OCI-LY7 (cell line): Measurements from ENCODE around the gene SEZ6L2. TPM values are rescaled to one million over a fixed set of nuclear protein-coding genes. Genes with fewer than 3 reads are reported as not detected.

ENCODE experiments used
- BruUV-seq: library from RNA; stranded (reverse); fragments of 400-500 nt; replicated peaks from 2 replicates; lab custom pipeline; 2021; lab: Mats Ljungman, UMichigan
- CTCF ChIA-PET: fragments of 300-600 bp; sonication (Branson Sonifier 250); formaldehyde crosslinking; loops from one replicate; lab custom pipeline; 2022; ENCODE audit warnings: antibody characterized with exemption; ENCODE audit not compliant: unreplicated experiment; lab: Charles Lee
- POLR2A ChIA-PET: fragments of 300-600 bp; sonication (Branson Sonifier 250); formaldehyde crosslinking; loops from one replicate; lab custom pipeline; 2022; ENCODE audit warnings: antibody characterized with exemption; lab: Charles Lee
- DNase-seq: peaks from one replicate; pipeline ENCODE4 v3.0.0-alpha.2; 2015; ENCODE audit warnings: low spot score
- H2AFZ ChIP-seq: fragments of 200-600 bp; sonication (generic), shearing (Covaris generic); 2 replicates; pipeline ENCODE4 v1.6.1; 2014; ENCODE audit warnings: mild to moderate bottlenecking, antibody characterized with exemption, low read length, moderate library complexity
- H3K27ac ChIP-seq: fragments of 200-600 bp; sonication (generic); 2 replicates; pipeline ENCODE4 v1.5.1; 2014; ENCODE audit warnings: mixed run types, low read depth, mild to moderate bottlenecking, moderate library complexity, low read length, inconsistent platforms; ENCODE audit not compliant: poor library complexity, severe bottlenecking
- H3K36me3 ChIP-seq: fragments of 200-600 bp; sonication (generic); 2 replicates; pipeline ENCODE4 v1.6.1; 2014; ENCODE audit warnings: mild to moderate bottlenecking, antibody characterized with exemption, low read length, moderate library complexity, mixed read lengths; ENCODE audit not compliant: insufficient read depth
- H3K4me1 ChIP-seq: fragments of 200-600 bp; sonication (generic); 2 replicates; pipeline ENCODE4 v1.5.1; 2014; ENCODE audit warnings: mild to moderate bottlenecking, low read length; ENCODE audit not compliant: insufficient read depth, poor library complexity, severe bottlenecking
- H3K4me2 ChIP-seq: fragments of 200-600 bp; sonication (generic); 2 replicates; pipeline ENCODE4 v1.6.1; 2014; ENCODE audit warnings: mild to moderate bottlenecking, low read length
- H3K4me3 ChIP-seq: fragments of 200-600 bp; sonication (generic); 2 replicates; pipeline ENCODE4 v1.5.1; 2014; ENCODE audit warnings: mild to moderate bottlenecking, low read depth, low read length; ENCODE audit not compliant: poor library complexity, severe bottlenecking
- H3K79me2 ChIP-seq: fragments of 200-600 bp; sonication (generic); 2 replicates; pipeline ENCODE4 v1.6.1; 2016; ENCODE audit warnings: low read depth, mild to moderate bottlenecking, low read length, moderate library complexity, mixed read lengths; ENCODE audit not compliant: insufficient read depth
- H3K9me2 ChIP-seq: fragments of 200-600 bp; sonication (generic); 2 replicates; pipeline ENCODE4 v1.6.1; 2016; ENCODE audit warnings: mild to moderate bottlenecking, low read length, mixed read lengths; ENCODE audit not compliant: insufficient read depth
- H3K9me3 ChIP-seq: fragments of 200-600 bp; sonication (generic); 2 replicates; pipeline ENCODE4 v1.6.1; 2014; ENCODE audit warnings: mild to moderate bottlenecking, mixed run types, low read length, mixed read lengths
- H4K20me1 ChIP-seq: fragments of 200-600 bp; sonication (generic); 2 replicates; pipeline ENCODE4 v1.6.1; 2014; ENCODE audit warnings: mild to moderate bottlenecking, antibody characterized with exemption, low read length, moderate library complexity, mixed read lengths; ENCODE audit not compliant: insufficient read depth
- CTCF ChIP-seq: fragments of 200-600 bp; sonication (generic); conservative IDR thresholded peaks from 2 replicates; pipeline ENCODE4 v1.5.1; 2014; ENCODE audit warnings: mild to moderate bottlenecking, antibody characterized with exemption, low read length, moderate library complexity, mixed read lengths
- EZH2phosphoT487 ChIP-seq: fragments of 200-600 bp; sonication (generic); IDR thresholded peaks from 2 replicates; pipeline ENCODE4 v1.6.1; 2018; ENCODE audit warnings: low read depth, borderline replicate concordance, mild to moderate bottlenecking, mixed run types, antibody characterized with exemption, low read length, moderate library complexity, mixed read lengths
- intact Hi-C: fragments of 100-400 bp; cut with micrococcal nuclease; formaldehyde crosslinking; loops from one replicate; pipeline ENCODE4 v1.10.0; 2022; ENCODE audit not compliant: unreplicated experiment
- total RNA-seq, 2 experiments: library from RNA; depleted of rRNA in 1 of 2; stranded (reverse); fragments of >200 nt in 1 of 2; shearing (Covaris generic) in 1 of 2; gene quantifications; 2 replicates each; pipeline ENCODE4 v1.2.3, GENCODE V29; 2014 to 2022

Gene SEZ6L2
- total RNA-seq, 2 experiments from 2014 or later, result 0.98 to 1.0 TPM

- POLR2A ChIA-PET, result interaction anchor here (0.6 to 1.3 kb wide), 3 partner anchors 60 to 152 kb away, joined by 3 read pairs; partner anchors contain the start of genes TAOK2 and TMEM219
- Histone ChIP-seq H3K27ac (no peak overlapping the region), H3K36me3 (peaks cover 38% of the 10 kb centered on the region), H2AFZ (no peak overlapping the region), H3K9me2 (no peaks in the 10 kb centered on the region), H3K4me1 (peaks cover 47% of the 10 kb centered on the region), H4K20me1 (0 out of 2 replicates have a peak, but pooled peaks cover 4% of the 10 kb centered on the region), H3K79me2 (peaks cover 21% of the 10 kb centered on the region; the same call in 1 of the 2 replicates), H3K4me3 (peak overlapping the region; percentile 67), H3K4me2 (peak overlapping the region; percentile 75), H3K9me3 (no peaks in the 10 kb centered on the region)
- intact Hi-C loops, result no loop called here
- CTCF ChIA-PET, result no interaction called here
- TF ChIP-seq EZH2phosphoT487 (no peak), CTCF (no peak)
- BruUV-seq, result no TSS peak
- no peak for DNase-seq
These were observed 77.7 kb downstream of the SEZ6L2 start for GRCh38 chr16:29821643-29822115.

Other genes starting within 250 kb of the SEZ6L2 start
- 43.6 and 59.4 TPM in 2 replicates for gene SPN, start 236.3 kb downstream of the SEZ6L2 start, total RNA-seq (2014; rRNA removed; shearing (Covaris generic))
- 87.6 and 90.5 TPM in 2 replicates for gene SPN, start 236.3 kb downstream of the SEZ6L2 start, total RNA-seq (2022)
- gene QPRT, start 220.4 kb downstream of the SEZ6L2 start, total RNA-seq (2014; rRNA removed; shearing (Covaris generic)), result 9.4 and 10.6 TPM in 2 replicates
- 12.6 and 15.8 TPM in 2 replicates for gene QPRT, start 220.4 kb downstream of the SEZ6L2 start, total RNA-seq (2022)
- gene C16orf54, start 153.6 kb downstream of the SEZ6L2 start, total RNA-seq (2014; rRNA removed; shearing (Covaris generic)), result not detected in 2 replicates
- 0.32 and 0.55 TPM in 2 replicates for gene C16orf54, start 153.6 kb downstream of the SEZ6L2 start, total RNA-seq (2022)
- not detected in 2 replicates for gene ZG16, start 121.3 kb downstream of the SEZ6L2 start, total RNA-seq (2014; rRNA removed; shearing (Covaris generic))
- gene ZG16, start 121.3 kb downstream of the SEZ6L2 start, total RNA-seq (2022), result not detected in 2 replicates
- gene KIF22, start 108.8 kb downstream of the SEZ6L2 start, total RNA-seq (2014; rRNA removed; shearing (Covaris generic)), result 315 and 339 TPM in 2 replicates
- gene KIF22, start 108.8 kb downstream of the SEZ6L2 start, total RNA-seq (2022), result 232 and 253 TPM in 2 replicates
- 384 and 471 TPM in 2 replicates for gene MAZ, start 93.0 kb downstream of the SEZ6L2 start, total RNA-seq (2014; rRNA removed; shearing (Covaris generic))
- 484 and 531 TPM in 2 replicates for gene MAZ, start 93.0 kb downstream of the SEZ6L2 start, total RNA-seq (2022)
- 0.09 TPM in 1 of 2 replicates, not detected in the other for gene PRRT2, start 87.4 kb downstream of the SEZ6L2 start, total RNA-seq (2014; rRNA removed; shearing (Covaris generic))
- 3.2 and 3.4 TPM in 2 replicates for gene PRRT2, start 87.4 kb downstream of the SEZ6L2 start, total RNA-seq (2022)
- 59.4 and 62.7 TPM in 2 replicates for gene PAGR1, start 83.4 kb downstream of the SEZ6L2 start, total RNA-seq (2014; rRNA removed; shearing (Covaris generic))
- gene PAGR1, start 83.4 kb downstream of the SEZ6L2 start, total RNA-seq (2022), result 43.4 and 51.7 TPM in 2 replicates
- gene MVP, start 79.1 kb downstream of the SEZ6L2 start, total RNA-seq (2014; rRNA removed; shearing (Covaris generic)), result 4.0 and 6.3 TPM in 2 replicates
- gene MVP, start 79.1 kb downstream of the SEZ6L2 start, total RNA-seq (2022), result 6.8 and 8.1 TPM in 2 replicates
- 39.6 and 52.4 TPM in 2 replicates for gene CDIPT, start 36.3 kb downstream of the SEZ6L2 start, total RNA-seq (2014; rRNA removed; shearing (Covaris generic))
- gene CDIPT, start 36.3 kb downstream of the SEZ6L2 start, total RNA-seq (2022), result 41.4 and 43.5 TPM in 2 replicates
- gene ASPHD1, start 938 bp upstream of the SEZ6L2 start, total RNA-seq (2014; rRNA removed; shearing (Covaris generic)), result not detected in 2 replicates
- gene ASPHD1, start 938 bp upstream of the SEZ6L2 start, total RNA-seq (2022), result 0.30 TPM in 1 of 2 replicates, not detected in the other
- gene KCTD13, start 26.7 kb upstream of the SEZ6L2 start, total RNA-seq (2014; rRNA removed; shearing (Covaris generic)), result 14.4 and 15.9 TPM in 2 replicates
- 48.0 and 49.5 TPM in 2 replicates for gene KCTD13, start 26.7 kb upstream of the SEZ6L2 start, total RNA-seq (2022)
- 75.7 and 94.1 TPM in 2 replicates for gene TMEM219, start 62.5 kb upstream of the SEZ6L2 start, total RNA-seq (2014; rRNA removed; shearing (Covaris generic))
- 82.9 and 88.6 TPM in 2 replicates for gene TMEM219, start 62.5 kb upstream of the SEZ6L2 start, total RNA-seq (2022)
- gene TAOK2, start 74.3 kb upstream of the SEZ6L2 start, total RNA-seq (2014; rRNA removed; shearing (Covaris generic)), result 31.7 and 33.3 TPM in 2 replicates
- gene TAOK2, start 74.3 kb upstream of the SEZ6L2 start, total RNA-seq (2022), result 45.0 and 46.8 TPM in 2 replicates
- gene HIRIP3, start 96.1 kb upstream of the SEZ6L2 start, total RNA-seq (2014; rRNA removed; shearing (Covaris generic)), result 54.4 and 60.4 TPM in 2 replicates
- gene HIRIP3, start 96.1 kb upstream of the SEZ6L2 start, total RNA-seq (2022), result 43.2 and 52.3 TPM in 2 replicates
- 88.0 and 94.7 TPM in 2 replicates for gene INO80E, start 96.7 kb upstream of the SEZ6L2 start, total RNA-seq (2014; rRNA removed; shearing (Covaris generic))
- 129 and 140 TPM in 2 replicates for gene INO80E, start 96.7 kb upstream of the SEZ6L2 start, total RNA-seq (2022)
- gene DOC2A, start 111.5 kb upstream of the SEZ6L2 start, total RNA-seq (2014; rRNA removed; shearing (Covaris generic)), result not detected in 2 replicates
- 0.31 and 0.91 TPM in 2 replicates for gene DOC2A, start 111.5 kb upstream of the SEZ6L2 start, total RNA-seq (2022)
- not detected in 2 replicates for gene C16orf92, start 123.6 kb upstream of the SEZ6L2 start, total RNA-seq (2014; rRNA removed; shearing (Covaris generic))
- gene C16orf92, start 123.6 kb upstream of the SEZ6L2 start, total RNA-seq (2022), result not detected in 2 replicates
- 2.6 and 4.3 TPM in 2 replicates for gene TLCD3B, start 131.7 kb upstream of the SEZ6L2 start, total RNA-seq (2014; rRNA removed; shearing (Covaris generic))
- gene TLCD3B, start 131.7 kb upstream of the SEZ6L2 start, total RNA-seq (2022), result 17.6 and 21.3 TPM in 2 replicates
- 646 and 809 TPM in 2 replicates for gene ALDOA, start 166.2 kb upstream of the SEZ6L2 start, total RNA-seq (2014; rRNA removed; shearing (Covaris generic))
- 811 and 1,029 TPM in 2 replicates for gene ALDOA, start 166.2 kb upstream of the SEZ6L2 start, total RNA-seq (2022)
- gene PPP4C, start 176.4 kb upstream of the SEZ6L2 start, total RNA-seq (2014; rRNA removed; shearing (Covaris generic)), result 137 and 144 TPM in 2 replicates
- 124 and 130 TPM in 2 replicates for gene PPP4C, start 176.4 kb upstream of the SEZ6L2 start, total RNA-seq (2022)
- gene TBX6, start 192.4 kb upstream of the SEZ6L2 start, total RNA-seq (2014; rRNA removed; shearing (Covaris generic)), result 0.77 and 1.4 TPM in 2 replicates
- 3.7 and 4.5 TPM in 2 replicates for gene TBX6, start 192.4 kb upstream of the SEZ6L2 start, total RNA-seq (2022)
- 17.5 and 18.6 TPM in 2 replicates for gene YPEL3, start 196.7 kb upstream of the SEZ6L2 start, total RNA-seq (2014; rRNA removed; shearing (Covaris generic))
- 34.5 and 50.6 TPM in 2 replicates for gene YPEL3, start 196.7 kb upstream of the SEZ6L2 start, total RNA-seq (2022)
- gene GDPD3, start 214.0 kb upstream of the SEZ6L2 start, total RNA-seq (2014; rRNA removed; shearing (Covaris generic)), result 1.8 and 2.0 TPM in 2 replicates
- gene GDPD3, start 214.0 kb upstream of the SEZ6L2 start, total RNA-seq (2022), result 5.0 and 5.2 TPM in 2 replicates
- 9.9 and 25.3 TPM in 2 replicates for gene MAPK3, start 223.7 kb upstream of the SEZ6L2 start, total RNA-seq (2014; rRNA removed; shearing (Covaris generic))
- gene MAPK3, start 223.7 kb upstream of the SEZ6L2 start, total RNA-seq (2022), result 30.1 and 34.6 TPM in 2 replicates